Measurements from ENCODE around the gene PRKG2.
A peak's percentile ranks its signal among the peaks of the same experiment; 100 is the strongest.

Gene PRKG2

GRCh38 chr4:81214881-81215868 lies at the start of gene PRKG2:
TSS of gene PRKG2 (minus strand) at chr4:81215222. CDS start at chr4:81205047, 10,175 bp downstream.
- no peaks in the 10 kb centered on the region for H3K36me3 ChIP-seq (ENCODE audit: insufficient read depth, low read length)
- H3K27me3 ChIP-seq (ENCODE audit: insufficient read depth, low read length): peaks cover 53% of the 10 kb centered on the region
- H3K4me1 ChIP-seq (ENCODE audit: insufficient read depth, low read length): no peaks in the 10 kb centered on the region
- peak within 1 kb of the TSS; percentile 66 for H2AFZ ChIP-seq (ENCODE audit: low read depth, low read length)
- H3K4me3 ChIP-seq (ENCODE audit: low read length): peak within 1 kb of the TSS; percentile 3
- no peaks in the 10 kb centered on the region for H3K9me3 ChIP-seq (ENCODE audit: low read length)

- H3K9me3 ChIP-seq (ENCODE audit: low read length): no peaks in the 10 kb centered on the region
- no peaks in the 10 kb centered on the region for H3K4me1 ChIP-seq (ENCODE audit: insufficient read depth, low read length)
- no peaks in the 10 kb centered on the region for H3K27me3 ChIP-seq (ENCODE audit: insufficient read depth, low read length)
- no peaks in the 10 kb centered on the region for H3K36me3 ChIP-seq (ENCODE audit: insufficient read depth, low read length)
- no peak overlapping the region for H3K4me3 ChIP-seq (ENCODE audit: low read length)
- no peak overlapping the region for H2AFZ ChIP-seq (ENCODE audit: low read depth, low read length)
These were observed 45.5 kb upstream of the PRKG2 start for GRCh38 chr4:81260443-81261101.

- Histone ChIP-seq H3K27me3 (ENCODE audit: insufficient read depth, low read length) (no peaks in the 10 kb centered on the region), H2AFZ (ENCODE audit: low read depth, low read length) (no peak overlapping the region), H3K4me1 (ENCODE audit: insufficient read depth, low read length) (no peaks in the 10 kb centered on the region), H3K36me3 (ENCODE audit: insufficient read depth, low read length) (no peaks in the 10 kb centered on the region), H3K4me3 (ENCODE audit: low read length) (no peak overlapping the region), H3K9me3 (ENCODE audit: low read length) (no peaks in the 10 kb centered on the region)
These were observed 44.0 kb upstream of the PRKG2 start for GRCh38 chr4:81258841-81259550.

- Histone ChIP-seq H2AFZ (ENCODE audit: low read depth, low read length) (no peak overlapping the region), H3K4me3 (ENCODE audit: low read length) (no peak overlapping the region), H3K27me3 (ENCODE audit: insufficient read depth, low read length) (no peaks in the 10 kb centered on the region), H3K9me3 (ENCODE audit: low read length) (no peaks in the 10 kb centered on the region), H3K4me1 (ENCODE audit: insufficient read depth, low read length) (no peaks in the 10 kb centered on the region), H3K36me3 (ENCODE audit: insufficient read depth, low read length) (no peaks in the 10 kb centered on the region)
These were observed 42.8 kb upstream of the PRKG2 start for GRCh38 chr4:81257816-81258215.

- Histone ChIP-seq H3K27me3 (ENCODE audit: insufficient read depth, low read length) (no peaks in the 10 kb centered on the region), H3K9me3 (ENCODE audit: low read length) (no peaks in the 10 kb centered on the region), H2AFZ (ENCODE audit: low read depth, low read length) (no peak overlapping the region), H3K36me3 (ENCODE audit: insufficient read depth, low read length) (no peaks in the 10 kb centered on the region), H3K4me3 (ENCODE audit: low read length) (no peak overlapping the region), H3K4me1 (ENCODE audit: insufficient read depth, low read length) (no peaks in the 10 kb centered on the region)
These were observed 42.0 kb upstream of the PRKG2 start for GRCh38 chr4:81257021-81257420.

GRCh38 chr4:81256059-81256970 lies 41.3 kb upstream of the PRKG2 start:
- no peaks in the 10 kb centered on the region for H3K36me3 ChIP-seq (ENCODE audit: insufficient read depth, low read length)
- no peaks in the 10 kb centered on the region for H3K4me1 ChIP-seq (ENCODE audit: insufficient read depth, low read length)
- no peaks in the 10 kb centered on the region for H3K27me3 ChIP-seq (ENCODE audit: insufficient read depth, low read length)
- no peak overlapping the region for H2AFZ ChIP-seq (ENCODE audit: low read depth, low read length)
- H3K4me3 ChIP-seq (ENCODE audit: low read length): no peak overlapping the region
- H3K9me3 ChIP-seq (ENCODE audit: low read length): no peaks in the 10 kb centered on the region

- Histone ChIP-seq H3K9me3 (ENCODE audit: low read length) (no peaks in the 10 kb centered on the region), H3K27me3 (ENCODE audit: insufficient read depth, low read length) (no peaks in the 10 kb centered on the region), H2AFZ (ENCODE audit: low read depth, low read length) (no peak overlapping the region), H3K36me3 (ENCODE audit: insufficient read depth, low read length) (no peaks in the 10 kb centered on the region), H3K4me1 (ENCODE audit: insufficient read depth, low read length) (no peaks in the 10 kb centered on the region), H3K4me3 (ENCODE audit: low read length) (no peak overlapping the region)
These were observed 40.5 kb upstream of the PRKG2 start for GRCh38 chr4:81255524-81255923.

- H3K4me1 ChIP-seq (ENCODE audit: insufficient read depth, low read length): no peaks in the 10 kb centered on the region
- no peak overlapping the region for H2AFZ ChIP-seq (ENCODE audit: low read depth, low read length)
- no peaks in the 10 kb centered on the region for H3K9me3 ChIP-seq (ENCODE audit: low read length)
- H3K4me3 ChIP-seq (ENCODE audit: low read length): no peak overlapping the region
- no peaks in the 10 kb centered on the region for H3K27me3 ChIP-seq (ENCODE audit: insufficient read depth, low read length)
- no peaks in the 10 kb centered on the region for H3K36me3 ChIP-seq (ENCODE audit: insufficient read depth, low read length)
These were observed 35.4 kb upstream of the PRKG2 start for GRCh38 chr4:81250430-81250829.

- no peaks in the 10 kb centered on the region for H3K9me3 ChIP-seq (ENCODE audit: low read length)
- no peak overlapping the region for H3K4me3 ChIP-seq (ENCODE audit: low read length)
- H3K27me3 ChIP-seq (ENCODE audit: insufficient read depth, low read length): no peaks in the 10 kb centered on the region
- no peaks in the 10 kb centered on the region for H3K4me1 ChIP-seq (ENCODE audit: insufficient read depth, low read length)
- H3K36me3 ChIP-seq (ENCODE audit: insufficient read depth, low read length): no peaks in the 10 kb centered on the region
- H2AFZ ChIP-seq (ENCODE audit: low read depth, low read length): no peak overlapping the region
These were observed 30.4 kb upstream of the PRKG2 start for GRCh38 chr4:81245218-81246009.

GRCh38 chr4:81237791-81238190 lies 22.8 kb upstream of the PRKG2 start:
- Histone ChIP-seq H2AFZ (ENCODE audit: low read depth, low read length) (no peak overlapping the region), H3K36me3 (ENCODE audit: insufficient read depth, low read length) (no peaks in the 10 kb centered on the region), H3K4me1 (ENCODE audit: insufficient read depth, low read length) (no peaks in the 10 kb centered on the region), H3K9me3 (ENCODE audit: low read length) (no peaks in the 10 kb centered on the region), H3K4me3 (ENCODE audit: low read length) (no peak overlapping the region), H3K27me3 (ENCODE audit: insufficient read depth, low read length) (no peaks in the 10 kb centered on the region)

- Histone ChIP-seq H3K27me3 (ENCODE audit: insufficient read depth, low read length) (no peaks in the 10 kb centered on the region), H3K4me1 (ENCODE audit: insufficient read depth, low read length) (no peaks in the 10 kb centered on the region), H3K36me3 (ENCODE audit: insufficient read depth, low read length) (no peaks in the 10 kb centered on the region), H2AFZ (ENCODE audit: low read depth, low read length) (no peak overlapping the region), H3K9me3 (ENCODE audit: low read length) (no peaks in the 10 kb centered on the region), H3K4me3 (ENCODE audit: low read length) (no peak overlapping the region)
These were observed 21.1 kb upstream of the PRKG2 start for GRCh38 chr4:81235982-81236749.
